Activated CD4-positive, alpha-beta T cell treated with anti-CD3 and anti-CD28 coated beads, Interleukin-2, Interleukin-6, amounts not matched to agents 100 ng/mL and 50 ng/mL, durations not matched to agents 16 hours and 8 hours (primary cell): Measurements from ENCODE around the gene BMP6.

ENCODE experiments used
- DNase-seq: peaks from one replicate; pipeline ENCODE4 v3.0.0-alpha.2; 2020

BMP6 gene

DNA sequence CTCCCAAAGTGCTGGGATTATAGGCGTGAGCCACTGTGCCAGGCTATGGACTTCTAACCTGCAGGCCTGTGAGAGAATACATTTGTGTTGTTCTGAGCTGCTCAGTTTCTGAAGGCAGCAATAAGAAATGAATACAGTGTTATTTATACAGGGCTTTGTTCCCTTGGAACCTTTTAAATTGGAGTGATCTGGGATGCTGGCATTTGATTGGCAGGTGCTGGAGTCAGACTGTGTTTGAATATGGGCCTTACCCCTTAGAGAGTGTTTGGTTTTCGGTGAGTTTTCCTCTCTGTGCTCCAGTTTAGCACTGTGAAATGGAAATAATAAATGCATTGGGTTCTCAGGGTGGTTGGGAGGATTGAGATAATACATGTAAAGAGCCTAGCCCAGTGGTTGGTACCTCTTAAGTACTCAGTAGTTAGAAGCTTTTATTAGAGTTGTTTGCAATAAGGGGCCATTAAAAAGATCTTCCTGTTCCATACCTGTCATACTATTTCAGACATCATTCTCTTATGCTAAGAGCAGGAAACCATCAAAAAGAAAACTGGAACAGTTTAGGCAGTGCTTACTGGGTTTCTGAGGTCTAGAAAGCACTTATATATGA is 22.1 kb downstream of the BMP6 start:
- no peak for DNase-seq

- DNase-seq, result no peak
These were observed 23.6 kb downstream of the BMP6 start for GRCh38 chr6:7749478-7749877.

DNA sequence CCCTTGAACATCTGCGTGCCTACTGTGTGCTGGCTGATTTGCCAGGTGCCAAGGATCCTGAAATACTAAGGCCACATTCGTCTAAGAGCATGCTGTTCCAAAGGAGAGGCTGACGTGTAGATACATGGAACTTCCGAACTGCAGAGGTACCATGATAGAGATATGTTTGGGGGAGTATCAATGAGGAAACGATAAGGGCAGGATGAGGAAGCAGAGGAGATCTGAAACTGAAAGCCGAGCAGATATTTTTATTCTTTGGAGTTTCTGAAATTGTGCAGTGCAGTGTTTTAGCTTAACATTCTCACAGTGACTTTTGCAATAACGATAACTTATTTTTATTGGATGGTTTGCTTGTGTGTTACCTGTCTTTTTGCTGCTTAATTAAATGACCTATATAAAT is 24.3 kb downstream of the BMP6 start:
- no peak for DNase-seq

DNA sequence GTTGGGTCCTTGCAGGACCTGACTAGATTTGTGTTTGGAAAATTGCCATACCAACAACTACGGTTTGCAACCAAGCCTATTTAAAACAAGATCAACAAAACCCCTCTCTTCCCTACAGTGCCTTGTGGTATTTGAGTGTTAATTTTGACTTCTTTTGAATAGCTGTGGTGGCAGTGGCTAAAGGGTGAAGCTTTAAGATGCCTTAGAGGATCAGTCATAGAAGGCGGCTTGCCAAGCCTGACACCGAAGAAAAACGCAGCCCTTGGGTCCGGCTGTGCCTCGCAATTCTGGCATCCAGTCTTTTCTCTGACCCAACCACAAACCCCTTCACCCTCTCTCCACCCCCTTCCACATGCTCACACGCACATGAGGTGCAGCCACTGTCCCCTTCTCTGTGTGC is 32.6 kb downstream of the BMP6 start:
- no peak for DNase-seq

GRCh38 chr6:7759320-7759719 is 33.4 kb downstream of the BMP6 start:
- no peak for DNase-seq

DNA sequence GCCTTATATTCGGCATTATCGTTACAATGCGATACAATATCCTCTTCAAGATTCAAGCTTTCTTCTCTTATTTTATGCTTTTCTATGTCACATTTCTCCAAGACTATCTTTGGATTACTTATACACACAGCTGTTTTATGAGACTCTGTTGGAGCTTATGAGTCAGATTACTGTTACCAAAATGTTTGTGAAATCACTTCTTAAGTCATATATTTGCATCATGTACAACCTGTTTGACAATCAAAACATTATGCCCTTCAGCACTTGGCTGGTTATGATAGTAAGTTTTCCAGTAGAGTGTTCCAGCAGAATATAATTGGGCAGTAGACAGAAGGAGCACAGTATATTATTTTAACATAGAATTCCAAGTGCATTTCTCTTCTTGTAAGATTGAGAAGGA is 35.2 kb downstream of the BMP6 start:
- no peak for DNase-seq

DNA sequence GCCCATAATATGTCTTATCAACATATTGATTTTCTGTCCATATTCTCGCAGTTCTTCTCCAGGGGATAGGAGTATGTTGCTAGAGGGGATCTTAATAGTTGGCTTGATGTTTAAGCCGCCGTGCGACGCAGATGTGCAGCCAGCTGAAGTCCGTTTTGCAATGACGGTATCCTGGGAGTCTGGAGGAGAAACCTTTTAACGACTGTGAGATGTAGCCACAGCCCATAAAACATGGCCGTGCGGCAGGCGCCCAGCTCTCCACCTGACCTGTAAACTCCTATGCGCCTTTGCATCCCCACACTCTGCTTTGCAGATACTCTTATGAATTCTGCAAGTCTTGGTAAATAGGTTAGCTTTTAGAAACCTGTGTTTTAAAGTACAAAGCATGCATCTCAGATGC is 36.9 kb downstream of the BMP6 start:
- no peak for DNase-seq

DNA sequence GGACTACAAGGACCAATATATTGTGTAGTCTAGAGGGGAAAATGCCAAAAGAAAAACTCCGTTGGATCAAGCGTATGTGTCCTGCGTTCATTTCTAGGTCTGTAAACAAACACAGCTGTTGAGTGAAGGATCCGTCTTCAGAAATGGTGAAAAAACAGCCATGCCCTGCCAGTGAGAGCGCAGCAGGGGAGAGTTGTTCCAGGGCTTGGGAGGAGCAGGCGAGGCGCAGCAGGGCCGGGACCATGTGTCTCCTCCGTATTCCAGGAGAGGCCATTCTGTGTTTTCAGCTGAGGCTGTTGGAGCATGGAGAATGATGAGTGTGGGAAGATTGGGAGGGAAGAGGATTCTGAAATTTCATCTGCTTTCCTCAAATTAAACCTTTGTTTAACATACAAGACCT is 38.0 kb downstream of the BMP6 start:
- DNase-seq, result no peak

DNA sequence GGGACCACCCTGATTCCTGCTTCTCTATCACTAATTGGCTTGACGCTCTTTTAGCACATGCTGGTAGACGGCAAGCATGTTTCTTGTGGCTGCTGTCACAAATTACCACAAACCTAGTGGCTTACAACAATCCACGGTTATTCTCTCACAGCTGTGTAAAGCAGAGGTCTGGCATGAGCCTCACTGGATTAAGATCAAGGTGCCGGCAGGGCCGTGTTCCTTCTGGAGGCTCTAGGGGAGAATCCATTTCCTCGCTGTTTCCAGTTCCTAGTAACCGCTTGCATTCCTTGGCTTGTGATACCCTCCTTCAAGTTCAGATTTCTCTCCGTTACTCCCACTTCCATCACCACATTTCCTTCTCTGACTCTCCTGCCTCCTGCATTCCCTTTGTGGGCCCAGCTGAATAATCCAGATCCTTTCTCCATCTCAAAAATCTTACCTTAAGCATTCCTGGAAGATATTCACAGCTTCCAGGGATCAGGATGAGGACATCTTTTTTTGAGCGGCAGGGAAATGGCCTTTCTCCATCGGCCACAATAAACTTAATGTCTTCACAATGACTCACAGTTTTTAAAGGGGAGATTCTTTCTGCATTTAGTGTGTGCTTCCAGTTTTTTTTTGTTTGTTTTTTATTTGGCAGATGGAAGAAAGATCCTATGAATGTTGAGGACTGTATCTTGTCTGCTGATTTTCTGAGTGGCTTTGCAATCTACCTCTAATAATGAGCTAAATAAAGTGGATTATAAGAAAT is 39.9 kb downstream of the BMP6 start:
- no peak for DNase-seq

DNA sequence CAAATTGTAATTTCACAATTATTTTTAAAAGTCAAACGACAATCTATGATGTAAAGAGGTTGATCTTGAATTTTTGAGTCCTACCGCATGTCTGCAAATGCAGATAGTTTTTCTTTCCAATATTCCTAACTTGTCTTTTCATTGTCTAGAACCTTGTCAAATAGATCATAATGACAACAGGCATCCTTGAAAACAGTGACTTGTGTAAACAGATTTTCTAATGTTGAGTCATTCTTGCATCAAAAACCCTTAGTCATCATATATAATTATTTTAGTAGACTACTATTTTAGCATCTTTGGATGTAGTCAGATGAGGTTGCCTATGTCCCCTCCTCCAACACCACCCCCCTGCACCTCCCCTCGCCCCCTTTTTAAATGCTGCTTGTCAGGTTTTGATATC is 43.8 kb downstream of the BMP6 start:
- DNase-seq, result no peak

DNA sequence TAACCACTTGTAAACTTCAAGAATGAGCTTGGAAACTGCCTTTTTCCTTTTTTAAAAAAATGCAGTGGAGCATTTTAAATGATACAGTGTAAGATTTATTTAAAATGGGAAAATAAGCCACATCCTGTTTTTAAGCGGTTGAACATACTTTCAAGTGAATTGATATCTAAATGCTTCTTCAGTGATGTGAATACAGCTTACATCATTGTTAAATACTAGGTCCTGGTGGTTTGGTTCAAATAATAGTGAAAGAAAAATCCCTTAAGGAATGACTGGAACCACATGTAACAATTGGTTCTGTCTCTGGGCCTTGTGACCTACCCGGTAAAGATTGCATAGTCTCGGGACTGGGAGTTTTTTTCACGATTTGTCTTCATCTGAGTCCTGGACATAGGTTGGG is 44.2 kb downstream of the BMP6 start:
- no peak for DNase-seq

GRCh38 chr6:7770601-7771000 is 44.7 kb downstream of the BMP6 start:
- no peak for DNase-seq

DNA sequence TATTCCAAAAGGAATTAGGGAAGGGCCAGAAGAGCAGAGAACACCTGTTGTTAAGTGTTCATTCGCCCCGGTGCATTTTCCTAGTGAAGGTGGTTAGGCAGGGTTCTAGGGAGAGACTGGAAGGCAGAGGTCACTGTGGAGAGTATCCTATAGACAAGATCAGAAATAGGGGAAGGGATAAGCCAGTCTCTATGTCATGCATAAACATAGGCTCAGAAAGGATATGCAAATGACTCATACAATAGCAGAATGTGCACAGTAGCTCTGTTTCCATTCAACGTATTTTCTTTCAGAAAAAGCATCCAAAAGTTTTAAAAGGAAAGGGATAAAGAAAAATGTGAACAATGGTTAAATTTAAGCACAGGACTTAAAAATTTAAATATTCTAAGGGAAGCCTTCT is 47.4 kb downstream of the BMP6 start:
- DNase-seq, result no peak

DNA sequence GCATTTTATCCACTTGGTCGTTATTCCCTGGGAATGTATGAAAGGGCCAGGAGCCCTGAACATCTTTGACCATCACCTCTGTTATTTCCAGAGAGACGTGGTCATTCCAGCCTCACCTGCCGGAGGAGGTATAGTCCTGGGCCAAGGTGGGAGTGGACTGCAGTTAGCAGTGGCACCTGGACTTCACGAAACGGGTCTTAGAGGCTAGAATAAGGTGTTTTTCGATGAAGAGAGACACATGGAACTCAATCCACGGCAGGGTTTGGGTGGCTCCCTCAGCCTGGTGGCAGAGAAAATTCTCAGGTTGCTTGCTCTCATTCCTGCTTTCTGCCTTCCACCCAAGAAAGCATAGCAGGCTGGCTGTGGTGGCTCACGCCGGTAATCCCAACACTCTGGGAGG is 48.0 kb downstream of the BMP6 start:
- DNase-seq, result no peak

- no peak for DNase-seq
These were observed 50.6 kb downstream of the BMP6 start for GRCh38 chr6:7776509-7776908.

DNA sequence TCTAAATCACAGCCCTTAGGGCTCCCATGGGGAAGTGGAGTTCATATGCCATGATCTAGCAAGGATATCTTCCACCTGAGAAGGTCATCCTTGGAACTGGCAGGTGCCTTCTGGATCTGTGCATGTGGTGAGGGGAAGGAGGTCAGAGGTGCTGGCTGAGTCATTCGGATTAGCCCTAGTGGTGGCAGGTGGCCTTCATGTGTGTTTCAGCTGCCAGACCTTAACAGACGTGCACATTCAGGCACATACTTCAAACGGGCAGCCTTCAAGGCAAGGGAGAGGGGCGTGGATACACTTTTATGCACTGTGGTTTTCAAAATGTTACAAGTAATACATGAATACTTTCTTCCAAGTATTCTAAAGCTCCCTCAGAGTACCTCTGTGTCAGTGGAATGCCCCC is 51.2 kb downstream of the BMP6 start:
- DNase-seq, result no peak

DNA sequence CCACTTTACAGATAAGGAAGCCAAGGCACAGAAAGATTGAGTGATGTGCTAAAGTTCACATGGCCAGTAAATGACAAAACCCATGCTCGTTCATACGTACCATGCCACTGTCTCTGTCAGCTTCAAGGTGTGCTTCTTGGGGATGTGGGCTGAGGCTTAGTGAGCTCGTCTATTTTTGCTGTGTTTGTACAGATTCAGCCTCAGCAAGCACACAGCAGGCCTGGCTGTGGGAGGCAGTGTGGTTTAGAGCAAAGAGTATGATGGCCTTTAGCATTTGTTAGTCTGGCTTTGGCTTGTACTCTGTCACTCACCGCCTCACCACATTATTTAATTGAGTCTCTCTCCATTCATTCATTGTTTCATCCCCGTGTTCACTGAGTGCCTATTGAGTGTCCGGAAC is 55.3 kb downstream of the BMP6 start:
- DNase-seq, result no peak

DNA sequence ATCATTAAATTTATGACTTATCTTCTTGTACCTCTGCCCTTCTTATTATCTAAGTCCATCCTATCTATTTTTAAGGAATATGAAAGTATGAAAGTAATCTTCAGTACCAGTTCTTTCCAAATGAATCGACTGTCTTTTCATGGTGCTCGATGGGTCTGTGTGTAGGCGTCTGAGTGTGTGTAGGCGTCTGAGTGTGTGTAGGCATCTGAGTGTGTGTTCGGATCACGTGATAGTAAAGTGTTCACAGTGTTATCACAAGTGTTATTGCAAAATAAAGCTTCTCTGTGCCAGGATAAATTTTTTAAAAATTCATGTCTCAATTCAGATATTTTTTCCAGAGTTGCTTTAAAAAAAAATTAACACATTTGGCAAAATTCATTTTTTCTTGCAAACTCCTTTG is 58.3 kb downstream of the BMP6 start:
- no peak for DNase-seq

- no peak for DNase-seq
These were observed 58.8 kb downstream of the BMP6 start for GRCh38 chr6:7784706-7785105.

GRCh38 chr6:7785243-7786035 is 59.5 kb downstream of the BMP6 start:
- no peak for DNase-seq

- DNase-seq, result no peak
These were observed 60.3 kb downstream of the BMP6 start for GRCh38 chr6:7786214-7786661.

DNA sequence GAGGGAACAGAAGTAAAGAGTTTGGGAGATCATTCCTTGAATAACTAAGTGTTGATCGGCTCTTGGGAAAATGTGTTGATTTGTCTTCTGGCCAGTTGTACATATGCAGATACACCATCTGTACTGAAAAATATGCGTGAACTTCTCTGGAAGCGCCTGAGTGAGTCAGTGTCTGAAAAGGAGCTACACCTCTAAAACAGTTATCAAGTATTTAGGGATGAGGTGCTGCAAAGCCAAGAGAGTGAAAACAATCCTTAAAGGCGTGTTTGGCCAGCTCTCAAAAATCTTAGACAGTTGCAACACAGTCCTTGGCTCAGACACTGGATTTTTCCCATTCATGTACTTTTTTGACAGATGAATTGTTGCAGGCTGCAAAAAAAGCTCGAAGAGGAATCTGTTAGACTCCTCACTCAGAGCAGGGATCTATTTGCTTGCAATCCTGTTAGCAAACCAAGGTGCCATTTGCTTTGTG is 61.3 kb downstream of the BMP6 start:
- no peak for DNase-seq

DNA sequence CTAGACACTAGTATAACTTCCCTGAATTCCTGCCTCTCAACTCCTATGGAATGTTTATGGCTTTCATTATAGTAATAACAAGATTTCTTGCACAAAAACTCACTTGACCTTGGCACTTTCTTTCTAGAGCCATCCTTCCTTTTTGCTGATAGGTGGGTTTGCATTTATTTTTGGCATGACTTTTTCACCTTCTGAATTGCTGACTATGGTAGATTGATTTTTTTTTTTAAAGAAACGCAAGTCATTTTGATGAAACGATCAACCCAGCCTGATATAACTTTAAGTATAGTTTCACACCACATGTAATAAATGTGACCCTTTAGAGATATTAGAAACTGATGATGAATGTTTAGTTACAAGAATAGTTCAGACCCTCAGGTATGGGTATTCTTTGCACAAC is 61.8 kb downstream of the BMP6 start:
- no peak for DNase-seq

- no peak for DNase-seq
These were observed 68.6 kb downstream of the BMP6 start for GRCh38 chr6:7794509-7794908.
